ENCODE measurements around the gene SCN4B.

DNA sequence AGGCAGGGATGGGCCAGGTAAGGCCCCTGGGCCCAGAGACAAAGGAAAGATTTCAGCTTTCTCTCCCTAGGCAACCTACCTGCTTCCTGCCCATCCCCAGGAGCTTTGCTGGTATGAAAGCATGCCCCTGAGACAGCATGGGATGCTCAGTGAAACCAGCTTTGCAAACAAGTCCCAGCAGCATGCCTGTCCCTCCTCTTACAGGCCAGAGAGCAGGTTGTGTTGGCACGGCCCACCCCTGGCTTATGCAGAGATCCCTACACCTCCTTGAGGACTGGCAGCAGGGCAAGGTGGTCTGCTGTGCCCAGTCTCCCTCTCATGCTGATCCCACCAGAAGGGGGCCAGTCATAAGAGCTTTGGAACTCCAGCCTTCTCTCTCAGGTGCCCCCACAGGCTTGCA, 3.1 kb downstream of the SCN4B start:
- TF ChIP-seq, protein P1, sequence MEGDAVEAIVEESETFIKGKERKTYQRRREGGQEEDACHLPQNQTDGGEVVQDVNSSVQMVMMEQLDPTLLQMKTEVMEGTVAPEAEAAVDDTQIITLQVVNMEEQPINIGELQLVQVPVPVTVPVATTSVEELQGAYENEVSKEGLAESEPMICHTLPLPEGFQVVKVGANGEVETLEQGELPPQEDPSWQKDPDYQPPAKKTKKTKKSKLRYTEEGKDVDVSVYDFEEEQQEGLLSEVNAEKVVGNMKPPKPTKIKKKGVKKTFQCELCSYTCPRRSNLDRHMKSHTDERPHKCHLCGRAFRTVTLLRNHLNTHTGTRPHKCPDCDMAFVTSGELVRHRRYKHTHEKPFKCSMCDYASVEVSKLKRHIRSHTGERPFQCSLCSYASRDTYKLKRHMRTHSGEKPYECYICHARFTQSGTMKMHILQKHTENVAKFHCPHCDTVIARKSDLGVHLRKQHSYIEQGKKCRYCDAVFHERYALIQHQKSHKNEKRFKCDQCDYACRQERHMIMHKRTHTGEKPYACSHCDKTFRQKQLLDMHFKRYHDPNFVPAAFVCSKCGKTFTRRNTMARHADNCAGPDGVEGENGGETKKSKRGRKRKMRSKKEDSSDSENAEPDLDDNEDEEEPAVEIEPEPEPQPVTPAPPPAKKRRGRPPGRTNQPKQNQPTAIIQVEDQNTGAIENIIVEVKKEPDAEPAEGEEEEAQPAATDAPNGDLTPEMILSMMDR (IDR thresholded peaks at IDR 0.05), result no peak
- TF ChIP-seq POLR2AphosphoS5 (IDR thresholded peaks at IDR 0.05), result no peak
- no peak for TF ChIP-seq POLR2A (IDR thresholded peaks at IDR 0.05)

All from stomach (tissue), 4 donors.